GM12878 (cell line): ENCODE data around the gene ZCCHC2.

Experiments
- ATF3 ChIP-seq: IDR thresholded peaks from 2 replicates; pipeline ENCODE4 v1.6.1; 2011; ENCODE audit warnings: low read depth, mild to moderate bottlenecking, low read length, moderate library complexity, borderline replicate concordance; ENCODE audit errors: extremely low read depth
- CBX3 ChIP-seq: fragments of 200-600 bp; sonication (generic); IDR thresholded peaks from 2 replicates; pipeline ENCODE4 v1.6.1; 2016; ENCODE audit warnings: low read depth, borderline replicate concordance
- CBX5 ChIP-seq: sonication (generic); IDR thresholded peaks from 2 replicates; pipeline ENCODE4 v1.6.1; 2016; ENCODE audit warnings: low read depth, moderate library complexity, mild to moderate bottlenecking, inconsistent platforms
- CTCF ChIP-seq, 3 experiments: IDR thresholded peaks in 2 of 3; conservative IDR thresholded peaks in 1 of 3; 2 replicates each; pipeline ENCODE4 v1.5.1; 2011; ENCODE audit warnings: low read depth in 3 of 3, low read length in 3 of 3, mild to moderate bottlenecking in 3 of 3, control low read depth in 2 of 3, moderate library complexity in 2 of 3, inconsistent platforms in 1 of 3, mixed read lengths in 1 of 3; ENCODE audit not compliant: control insufficient read depth in 2 of 3, insufficient read depth in 1 of 3; ENCODE audit errors: extremely low read depth in 1 of 3
- EZH2 ChIP-seq: IDR thresholded peaks from 2 replicates; pipeline ENCODE4 v1.6.1; 2012; ENCODE audit warnings: low read depth, mild to moderate bottlenecking, control low read depth, inconsistent platforms, low read length, borderline replicate concordance; ENCODE audit not compliant: control insufficient read depth
- FOXM1 ChIP-seq: IDR thresholded peaks from 2 replicates; pipeline ENCODE4 v1.6.1; 2012; ENCODE audit warnings: low read depth, mild to moderate bottlenecking, inconsistent platforms, low read length, moderate library complexity
- GABPA ChIP-seq: IDR thresholded peaks from 2 replicates; pipeline ENCODE4 v1.6.1; 2014; ENCODE audit warnings: antibody characterized with exemption, low read depth, mild to moderate bottlenecking, inconsistent platforms
- POLR2A ChIP-seq: IDR thresholded peaks from 2 replicates; pipeline ENCODE4 v1.6.1; 2011; ENCODE audit warnings: low read depth, mild to moderate bottlenecking, low read length
- RAD21 ChIP-seq: IDR thresholded peaks from 2 replicates; pipeline ENCODE4 v1.6.1; 2011; ENCODE audit warnings: mild to moderate bottlenecking, low read depth, low read length, moderate library complexity; ENCODE audit not compliant: insufficient read depth
- RCOR1 ChIP-seq: conservative IDR thresholded peaks from 2 replicates; pipeline ENCODE4 v1.6.1; 2012; ENCODE audit warnings: low read depth, low read length, improper control_type of control experiment
- SUPT20H ChIP-seq: IDR thresholded peaks from 2 replicates; pipeline ENCODE4 v1.6.1; 2011; ENCODE audit warnings: low read depth, mild to moderate bottlenecking, low read length, moderate library complexity, borderline replicate concordance; ENCODE audit not compliant: control insufficient read depth
- ZNF592 ChIP-seq: fragments of 450-650 bp; IDR thresholded peaks from 2 replicates; pipeline ENCODE4 v1.6.1; 2017; ENCODE audit warnings: mild to moderate bottlenecking, moderate library complexity
- TF ChIP-seq, protein P1 (sequence below): IDR thresholded peaks from 2 replicates; pipeline ENCODE4 v1.6.1; 2012; ENCODE audit warnings: low read depth, low read length, improper control_type of control experiment

DNA sequence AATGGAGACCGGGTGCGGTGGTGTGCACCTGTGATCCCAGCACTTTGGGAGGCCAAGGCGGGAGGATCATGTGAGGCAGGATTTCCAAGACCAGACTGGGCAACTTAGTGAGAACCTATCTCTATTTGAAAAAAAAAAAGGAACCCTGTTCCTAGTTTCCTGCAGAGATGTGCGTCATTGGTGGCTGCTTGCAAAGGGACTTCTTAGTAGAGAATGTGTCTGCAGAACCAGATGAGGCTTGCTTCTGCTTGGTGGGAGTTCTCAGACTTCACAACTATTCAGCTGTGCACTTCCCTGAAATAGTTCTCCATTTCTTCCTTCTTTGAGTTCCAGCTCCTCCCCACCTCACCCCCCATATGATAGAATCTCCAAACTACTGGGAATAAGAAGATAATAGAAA lies 22.3 kb downstream of the ZCCHC2 start:
- TF ChIP-seq GABPA (no peak), FOXM1 (no peak), CTCF (IDR thresholded peaks at IDR 0.05 in 2 of 3, conservative IDR thresholded peaks at IDR 0.05 in 1 of 3; ENCODE audit: control insufficient read depth in 2 of 3, extremely low read depth in 1 of 3, insufficient read depth in 1 of 3, low read depth in 3 of 3, low read length in 3 of 3) (no peak), ZNF592 (no peak), POLR2A (no peak), RAD21 (no peak), ATF3 (no peak), SUPT20H (no peak), CBX3 (no peak), EZH2 (no peak), CBX5 (no peak), RCOR1 (no peak)
- TF ChIP-seq, protein P1, sequence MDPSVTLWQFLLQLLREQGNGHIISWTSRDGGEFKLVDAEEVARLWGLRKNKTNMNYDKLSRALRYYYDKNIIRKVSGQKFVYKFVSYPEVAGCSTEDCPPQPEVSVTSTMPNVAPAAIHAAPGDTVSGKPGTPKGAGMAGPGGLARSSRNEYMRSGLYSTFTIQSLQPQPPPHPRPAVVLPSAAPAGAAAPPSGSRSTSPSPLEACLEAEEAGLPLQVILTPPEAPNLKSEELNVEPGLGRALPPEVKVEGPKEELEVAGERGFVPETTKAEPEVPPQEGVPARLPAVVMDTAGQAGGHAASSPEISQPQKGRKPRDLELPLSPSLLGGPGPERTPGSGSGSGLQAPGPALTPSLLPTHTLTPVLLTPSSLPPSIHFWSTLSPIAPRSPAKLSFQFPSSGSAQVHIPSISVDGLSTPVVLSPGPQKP: no peak
